Fibroblast of lung (primary cell): ENCODE measurements around the gene ARHGAP6.

ENCODE experiments used
- CTCF ChIP-seq, 2 donors: IDR thresholded peaks in 1 of 2; conservative IDR thresholded peaks in 1 of 2; 1 replicate in 1 of 2; 2 replicates in 1 of 2; pipeline ENCODE4 v1.5.1; 2011 to 2012; ENCODE audit warnings: low read length in 2 of 2, control low read depth in 1 of 2, inconsistent platforms in 1 of 2, low read depth in 1 of 2, mild to moderate bottlenecking in 1 of 2
- EZH2 ChIP-seq: IDR thresholded peaks from 2 replicates; pipeline ENCODE4 v1.5.1; 2012; ENCODE audit warnings: low read length, control low read depth, mild to moderate bottlenecking; ENCODE audit errors: missing control alignments

- TF ChIP-seq EZH2 (no peak), CTCF (conservative IDR thresholded peaks at IDR 0.05 in 1 of 2, IDR thresholded peaks at IDR 0.05 in 1 of 2; ENCODE audit: low read depth in 1 of 2, low read length in 2 of 2) (no peak)
Observed at GRCh38 chrX:11629593-11630211, 36.0 kb downstream of the ARHGAP6 start.
